ENCODE results near the gene SALL4. TPM values are rescaled to one million over a fixed set of nuclear protein-coding genes. Genes with fewer than 3 reads are reported as not detected.

SALL4 gene
- total RNA-seq = not detected

DNA sequence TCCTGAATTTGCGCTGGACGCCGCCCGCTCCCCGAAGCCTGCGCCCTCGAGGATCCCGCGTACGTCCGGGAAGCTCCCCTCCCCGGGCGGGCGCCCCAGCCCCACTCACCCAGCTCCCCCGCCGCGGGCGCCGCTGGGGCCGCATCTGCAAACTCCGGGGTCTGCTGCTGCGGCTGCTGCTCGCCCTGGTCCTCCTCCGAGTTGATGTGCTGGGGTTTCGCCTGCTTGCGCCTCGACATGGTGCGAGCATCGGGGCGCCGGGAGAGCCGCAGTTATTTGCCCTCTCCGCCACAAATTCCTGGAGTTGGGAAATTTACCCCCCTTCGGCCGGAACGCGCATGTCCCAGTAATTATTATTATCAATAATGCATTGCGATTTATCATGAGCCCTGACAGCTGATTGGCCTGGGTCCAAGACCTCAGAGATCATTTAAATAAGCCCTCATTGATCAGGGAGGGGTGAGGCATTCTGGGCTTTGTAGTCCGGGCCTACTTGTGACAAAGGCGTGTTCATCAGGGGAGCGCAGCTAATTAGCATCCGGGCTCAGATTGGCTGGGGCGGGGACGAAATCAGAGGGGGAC, at the start of gene SALL4:
Gene SALL4, minus strand, starts transcription at position 352 of the 582 bp plus-strand sequence. Its CDS starts 113 bp downstream, at position 239.
- Histone ChIP-seq H3K36me3 (no peaks in the 10 kb centered on the region), H3K27ac (no peak within 1 kb of the TSS), H3K9me3 (no peaks in the 10 kb centered on the region), H3K4me1 (peaks cover 25% of the 10 kb centered on the region), H3K27me3 (peaks cover 11% of the 10 kb centered on the region), H3K4me3 (peak within 1 kb of the TSS; percentile 13 to 26)
- no peak for DNase-seq (ENCODE audit: extremely low spot score in 2 of 2)
- intact Hi-C loops (cut with DNase I) = no loop called here
- TF ChIP-seq POLR2AphosphoS5 (IDR thresholded peaks at IDR 0.05; ENCODE audit: insufficient read depth in 1 of 2, low read depth in 1 of 2) (no peak), POLR2A (IDR thresholded peaks at IDR 0.05) (no peak)
- TF ChIP-seq, protein P1, sequence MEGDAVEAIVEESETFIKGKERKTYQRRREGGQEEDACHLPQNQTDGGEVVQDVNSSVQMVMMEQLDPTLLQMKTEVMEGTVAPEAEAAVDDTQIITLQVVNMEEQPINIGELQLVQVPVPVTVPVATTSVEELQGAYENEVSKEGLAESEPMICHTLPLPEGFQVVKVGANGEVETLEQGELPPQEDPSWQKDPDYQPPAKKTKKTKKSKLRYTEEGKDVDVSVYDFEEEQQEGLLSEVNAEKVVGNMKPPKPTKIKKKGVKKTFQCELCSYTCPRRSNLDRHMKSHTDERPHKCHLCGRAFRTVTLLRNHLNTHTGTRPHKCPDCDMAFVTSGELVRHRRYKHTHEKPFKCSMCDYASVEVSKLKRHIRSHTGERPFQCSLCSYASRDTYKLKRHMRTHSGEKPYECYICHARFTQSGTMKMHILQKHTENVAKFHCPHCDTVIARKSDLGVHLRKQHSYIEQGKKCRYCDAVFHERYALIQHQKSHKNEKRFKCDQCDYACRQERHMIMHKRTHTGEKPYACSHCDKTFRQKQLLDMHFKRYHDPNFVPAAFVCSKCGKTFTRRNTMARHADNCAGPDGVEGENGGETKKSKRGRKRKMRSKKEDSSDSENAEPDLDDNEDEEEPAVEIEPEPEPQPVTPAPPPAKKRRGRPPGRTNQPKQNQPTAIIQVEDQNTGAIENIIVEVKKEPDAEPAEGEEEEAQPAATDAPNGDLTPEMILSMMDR (IDR thresholded peaks at IDR 0.05) = no peak

DNA sequence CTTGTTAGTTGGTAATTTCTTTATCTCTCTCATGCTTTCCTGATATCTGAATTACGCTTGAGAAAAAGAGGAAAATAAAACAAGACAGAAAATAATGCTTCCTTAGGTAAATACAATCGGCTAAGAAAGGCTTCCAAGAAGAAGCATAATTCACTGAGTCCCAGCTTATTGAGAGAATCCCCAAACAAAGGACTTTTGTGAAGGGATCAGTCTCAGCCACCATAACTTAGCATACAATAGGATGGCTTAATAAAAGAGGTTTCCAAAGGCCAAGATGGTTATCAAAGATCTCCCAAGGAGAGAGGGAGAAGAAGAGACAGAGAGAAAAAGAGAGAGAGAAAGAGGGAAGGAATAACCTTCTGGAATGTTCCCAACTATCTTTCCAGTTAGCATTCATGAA, 46.0 kb upstream of the SALL4 start:
- TF ChIP-seq POLR2AphosphoS5 (IDR thresholded peaks at IDR 0.05; ENCODE audit: insufficient read depth in 1 of 2, low read depth in 1 of 2) (no peak), POLR2A (IDR thresholded peaks at IDR 0.05) (no peak)
- TF ChIP-seq, protein P1 (IDR thresholded peaks at IDR 0.05) = no peak
- intact Hi-C loops (cut with DNase I) = no loop called here
- Histone ChIP-seq H3K36me3 (no peaks in the 10 kb centered on the region), H3K27ac (no peak overlapping the region), H3K9me3 (no peaks in the 10 kb centered on the region), H3K4me1 (no peaks in the 10 kb centered on the region), H3K27me3 (no peaks in the 10 kb centered on the region), H3K4me3 (no peak overlapping the region)
- DNase-seq (ENCODE audit: extremely low spot score in 2 of 2) = no peak

DNA sequence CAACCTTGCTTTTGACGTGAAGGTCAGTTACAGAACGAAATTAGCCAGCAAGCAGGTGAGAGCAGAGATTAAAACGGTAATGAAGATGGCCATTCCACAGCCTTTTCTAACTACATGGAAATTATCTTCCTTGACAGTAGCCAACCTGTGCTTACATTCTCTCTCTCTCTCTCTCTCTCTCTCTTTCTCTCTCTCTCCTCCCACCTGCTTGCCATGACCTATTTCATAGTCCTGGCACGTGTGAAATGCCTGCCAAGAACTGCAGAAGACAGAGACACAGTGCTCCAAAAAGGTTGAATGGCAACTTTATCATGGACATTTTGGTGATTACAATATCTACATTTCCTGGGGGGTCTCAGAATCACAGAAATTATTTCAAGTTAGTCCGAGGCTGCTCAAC, 38.5 kb upstream of the SALL4 start:
- H3K4me1 ChIP-seq = no peaks in the 10 kb centered on the region
- no peaks in the 10 kb centered on the region for H3K27me3 ChIP-seq
- H3K27ac ChIP-seq = no peak overlapping the region
- no peak overlapping the region for H3K4me3 ChIP-seq
- DNase-seq (ENCODE audit: extremely low spot score in 2 of 2) = no peak
- TF ChIP-seq POLR2A (IDR thresholded peaks at IDR 0.05) = no peak
- TF ChIP-seq POLR2AphosphoS5 (IDR thresholded peaks at IDR 0.05; ENCODE audit: insufficient read depth in 1 of 2, low read depth in 1 of 2) = no peak
- TF ChIP-seq, protein P1 (IDR thresholded peaks at IDR 0.05) = no peak
- H3K9me3 ChIP-seq = no peaks in the 10 kb centered on the region
- H3K36me3 ChIP-seq = no peaks in the 10 kb centered on the region
- intact Hi-C loops (cut with DNase I) = no loop called here

DNA sequence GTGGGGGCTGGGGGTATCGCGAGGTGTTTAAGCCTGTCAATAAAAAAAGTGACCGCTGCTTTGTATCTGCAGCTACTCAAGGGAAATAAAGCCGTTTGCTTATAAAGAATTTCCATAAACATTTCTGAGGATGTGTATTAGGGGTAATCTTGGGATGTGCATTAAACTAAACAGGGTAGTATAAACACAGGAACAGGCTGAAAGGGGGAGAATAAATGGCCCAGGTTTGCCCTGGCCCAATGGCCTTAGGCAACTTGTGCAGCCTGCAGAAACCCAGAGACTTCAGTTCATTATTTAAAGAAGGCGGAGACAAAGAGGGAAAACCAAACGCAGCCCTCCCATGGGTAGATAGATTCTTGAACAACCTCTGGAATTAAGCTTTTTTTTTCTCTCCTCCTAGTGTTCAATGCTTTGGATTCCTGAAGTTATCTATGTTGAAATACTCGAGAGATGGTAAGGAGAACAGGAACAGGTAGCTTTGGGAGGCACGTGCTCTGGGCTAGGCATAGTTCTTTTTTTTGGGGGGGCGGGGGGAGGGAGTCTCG, 35.6 kb upstream of the SALL4 start:
- H3K4me1 ChIP-seq = no peaks in the 10 kb centered on the region
- DNase-seq (ENCODE audit: extremely low spot score in 2 of 2) = no peak
- H3K27ac ChIP-seq = no peak overlapping the region
- no peak overlapping the region for H3K4me3 ChIP-seq
- H3K9me3 ChIP-seq = no peaks in the 10 kb centered on the region
- TF ChIP-seq, protein P1 (IDR thresholded peaks at IDR 0.05) = no peak
- intact Hi-C loops (cut with DNase I) = no loop called here
- no peaks in the 10 kb centered on the region for H3K36me3 ChIP-seq
- no peaks in the 10 kb centered on the region for H3K27me3 ChIP-seq

DNA sequence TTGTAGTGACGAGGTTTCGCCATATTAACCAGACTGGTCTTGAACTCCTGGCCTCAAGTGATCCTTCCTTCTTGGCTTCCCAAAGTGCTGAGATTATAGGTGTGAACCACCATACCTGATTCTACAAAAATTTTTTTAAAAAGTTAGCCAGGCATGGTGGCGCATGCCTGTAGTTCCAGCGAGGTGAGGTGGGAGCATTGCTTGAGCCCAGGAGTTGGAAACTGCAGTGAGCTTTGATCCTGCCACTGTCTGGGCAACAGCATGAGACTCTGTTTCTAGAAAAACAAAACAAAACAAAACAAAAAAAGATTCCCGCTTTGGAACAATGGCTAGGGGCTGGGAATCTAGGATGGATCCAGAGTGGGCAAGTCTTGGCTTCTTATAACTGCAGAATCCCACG, 35.1 kb upstream of the SALL4 start:
- Histone ChIP-seq H3K9me3 (no peaks in the 10 kb centered on the region), H3K4me1 (no peaks in the 10 kb centered on the region), H3K4me3 (no peak overlapping the region), H3K36me3 (no peaks in the 10 kb centered on the region), H3K27me3 (no peaks in the 10 kb centered on the region), H3K27ac (no peak overlapping the region)
- intact Hi-C loops (cut with DNase I) = no loop called here
- TF ChIP-seq, protein P1 (IDR thresholded peaks at IDR 0.05) = no peak
- no peak for TF ChIP-seq POLR2AphosphoS5 (IDR thresholded peaks at IDR 0.05; ENCODE audit: insufficient read depth in 1 of 2, low read depth in 1 of 2)
- no peak for TF ChIP-seq POLR2A (IDR thresholded peaks at IDR 0.05)
- DNase-seq (ENCODE audit: extremely low spot score in 2 of 2) = no peak

All from vagina (tissue), 2 donors.